Measurements from ENCODE around the gene TMEM82. TPM values are rescaled to one million over a fixed set of nuclear protein-coding genes. Genes with fewer than 3 reads are reported as not detected.
A peak's percentile ranks its signal among the peaks of the same experiment; 100 is the strongest.

The TMEM82 gene
- total and polyA plus RNA-seq, 4 donors = not detected

DNA sequence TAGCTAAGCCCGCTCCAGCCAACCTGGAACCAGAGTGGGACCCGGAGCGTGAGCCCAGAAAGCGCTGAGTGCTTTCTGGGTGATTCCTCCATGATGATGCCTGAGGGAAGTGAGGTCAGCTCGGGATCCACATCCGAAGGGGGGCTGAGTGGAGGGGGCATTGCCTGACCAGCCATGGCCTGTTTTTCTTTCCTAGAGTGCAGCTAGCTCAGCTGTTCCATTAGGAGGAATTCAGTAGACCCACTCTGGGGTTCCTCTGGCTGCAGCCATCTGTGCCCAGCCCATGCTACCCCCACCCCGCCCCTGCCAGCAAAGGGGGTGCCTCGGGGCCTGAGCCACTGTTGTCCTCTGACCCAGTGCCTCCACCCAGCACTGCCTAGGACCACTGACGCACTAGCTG is 15.8 kb upstream of the TMEM82 start:
- Histone ChIP-seq H3K27ac (ENCODE audit: low read depth in 1 of 2, low read length in 1 of 2) (no peak overlapping the region), H3K4me3 (no peak overlapping the region), H3K9me3 (ENCODE audit: control insufficient read depth in 4 of 4, insufficient read depth in 3 of 4, low read length in 3 of 4) (no peaks in the 10 kb centered on the region), H3K27me3 (ENCODE audit: control insufficient read depth in 3 of 3, insufficient read depth in 3 of 3, low read length in 2 of 3) (no peaks in the 10 kb centered on the region), H3K9ac (ENCODE audit: insufficient read depth in 1 of 2, low read length in 2 of 2) (no peak overlapping the region), H3K4me1 (ENCODE audit: control insufficient read depth in 5 of 5, insufficient read depth in 5 of 5, low read length in 5 of 5) (peaks cover 0 to 1% (median 0%) of the 10 kb centered on the region in 5 donors), H3K36me3 (ENCODE audit: control insufficient read depth in 4 of 4, insufficient read depth in 4 of 4, low read length in 4 of 4) (peaks cover 7 to 79% (median 33%) of the 10 kb centered on the region in 4 donors)
- 90 to 96% methylated on average over 9 of the region's 9 CpGs for WGBS, 2 donors
- DNase-seq = peak in 1 of 3 donors; percentile 10
- TF ChIP-seq, protein P1, sequence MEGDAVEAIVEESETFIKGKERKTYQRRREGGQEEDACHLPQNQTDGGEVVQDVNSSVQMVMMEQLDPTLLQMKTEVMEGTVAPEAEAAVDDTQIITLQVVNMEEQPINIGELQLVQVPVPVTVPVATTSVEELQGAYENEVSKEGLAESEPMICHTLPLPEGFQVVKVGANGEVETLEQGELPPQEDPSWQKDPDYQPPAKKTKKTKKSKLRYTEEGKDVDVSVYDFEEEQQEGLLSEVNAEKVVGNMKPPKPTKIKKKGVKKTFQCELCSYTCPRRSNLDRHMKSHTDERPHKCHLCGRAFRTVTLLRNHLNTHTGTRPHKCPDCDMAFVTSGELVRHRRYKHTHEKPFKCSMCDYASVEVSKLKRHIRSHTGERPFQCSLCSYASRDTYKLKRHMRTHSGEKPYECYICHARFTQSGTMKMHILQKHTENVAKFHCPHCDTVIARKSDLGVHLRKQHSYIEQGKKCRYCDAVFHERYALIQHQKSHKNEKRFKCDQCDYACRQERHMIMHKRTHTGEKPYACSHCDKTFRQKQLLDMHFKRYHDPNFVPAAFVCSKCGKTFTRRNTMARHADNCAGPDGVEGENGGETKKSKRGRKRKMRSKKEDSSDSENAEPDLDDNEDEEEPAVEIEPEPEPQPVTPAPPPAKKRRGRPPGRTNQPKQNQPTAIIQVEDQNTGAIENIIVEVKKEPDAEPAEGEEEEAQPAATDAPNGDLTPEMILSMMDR (IDR thresholded peaks at IDR 0.05; ENCODE audit: control extremely low read depth, extremely low read depth) = no peak
- ATAC-seq (ENCODE audit: insufficient read depth, low FRiP score) = no peak

DNA sequence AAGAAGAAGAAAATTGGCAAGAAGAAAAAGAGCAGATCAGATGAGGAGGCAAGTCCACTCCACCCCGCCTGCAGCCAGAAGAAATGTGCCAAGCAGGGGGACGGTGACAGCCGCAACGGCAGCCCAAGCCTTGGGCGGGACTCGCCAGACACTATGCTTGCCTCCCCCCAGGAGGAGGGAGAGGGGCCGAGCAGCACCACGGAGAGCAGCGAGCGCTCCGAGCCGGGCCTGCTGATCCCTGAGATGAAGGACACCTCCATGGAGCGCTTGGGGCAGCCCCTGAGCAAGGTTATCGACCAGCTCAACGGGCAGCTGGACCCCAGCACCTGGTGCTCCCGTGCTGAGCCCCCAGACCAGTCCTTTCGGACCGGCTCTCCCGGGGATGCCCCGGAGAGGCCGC is 15.3 kb upstream of the TMEM82 start:
- H3K36me3 ChIP-seq (ENCODE audit: control insufficient read depth in 4 of 4, insufficient read depth in 4 of 4, low read length in 4 of 4) = peaks cover 9 to 85% (median 32%) of the 10 kb centered on the region in 4 donors
- DNase-seq = peak in 1 of 3 donors; percentile 6

DNA sequence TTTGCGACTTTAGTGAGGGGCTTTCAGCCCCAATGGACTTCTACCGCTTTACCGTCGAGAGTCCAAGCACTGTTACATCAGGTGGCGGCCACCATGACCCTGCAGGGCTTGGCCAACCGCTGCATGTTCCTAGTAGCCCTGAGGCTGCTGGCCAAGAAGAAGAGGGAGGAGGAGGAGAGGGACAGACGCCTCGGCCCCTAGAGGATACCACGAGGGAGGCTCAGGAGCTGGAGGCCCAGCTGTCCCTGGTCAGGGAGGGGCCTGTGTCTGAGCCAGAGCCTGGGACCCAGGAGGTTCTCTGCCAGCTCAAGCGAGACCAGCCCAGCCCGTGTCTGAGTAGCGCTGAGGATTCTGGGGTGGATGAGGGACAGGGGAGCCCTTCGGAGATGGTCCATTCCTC is 14.9 kb upstream of the TMEM82 start:
- Histone ChIP-seq H3K4me1 (ENCODE audit: control insufficient read depth in 5 of 5, insufficient read depth in 5 of 5, low read length in 5 of 5) (peaks cover 0 to 1% (median 0%) of the 10 kb centered on the region in 5 donors), H3K4me3 (no peak overlapping the region), H3K9ac (ENCODE audit: insufficient read depth in 1 of 2, low read length in 2 of 2) (no peak overlapping the region), H3K27me3 (ENCODE audit: control insufficient read depth in 3 of 3, insufficient read depth in 3 of 3, low read length in 2 of 3) (no peaks in the 10 kb centered on the region), H3K27ac (ENCODE audit: low read depth in 1 of 2, low read length in 1 of 2) (no peak overlapping the region), H3K9me3 (ENCODE audit: control insufficient read depth in 4 of 4, insufficient read depth in 3 of 4, low read length in 3 of 4) (no peaks in the 10 kb centered on the region), H3K36me3 (ENCODE audit: control insufficient read depth in 4 of 4, insufficient read depth in 4 of 4, low read length in 4 of 4) (peaks cover 10 to 86% (median 32%) of the 10 kb centered on the region in 4 donors)
- DNase-seq (peak in 1 of 3 donors; percentile 6), ATAC-seq (ENCODE audit: insufficient read depth, low FRiP score) (no peak)
- TF ChIP-seq, protein P1 (IDR thresholded peaks at IDR 0.05; ENCODE audit: control extremely low read depth, extremely low read depth) = no peak
- WGBS, 2 donors = 89 to 95% methylated on average over 13 of the region's 13 CpGs

More for the DNA sequence above, 15.3 kb upstream of the TMEM82 start:
- no peaks in the 10 kb centered on the region for H3K27me3 ChIP-seq (ENCODE audit: control insufficient read depth in 3 of 3, insufficient read depth in 3 of 3, low read length in 2 of 3)
- 93% methylated on average over 18 to 21 of the region's 21 CpGs for WGBS, 2 donors
- no peak for ATAC-seq (ENCODE audit: insufficient read depth, low FRiP score)
- no peak overlapping the region for H3K9ac ChIP-seq (ENCODE audit: insufficient read depth in 1 of 2, low read length in 2 of 2)
- H3K4me1 ChIP-seq (ENCODE audit: control insufficient read depth in 5 of 5, insufficient read depth in 5 of 5, low read length in 5 of 5) = peaks cover 0 to 1% (median 0%) of the 10 kb centered on the region in 5 donors
- H3K27ac ChIP-seq (ENCODE audit: low read depth in 1 of 2, low read length in 1 of 2) = no peak overlapping the region
- no peaks in the 10 kb centered on the region for H3K9me3 ChIP-seq (ENCODE audit: control insufficient read depth in 4 of 4, insufficient read depth in 3 of 4, low read length in 3 of 4)
- no peak overlapping the region for H3K4me3 ChIP-seq
- TF ChIP-seq, protein P1 (IDR thresholded peaks at IDR 0.05; ENCODE audit: control extremely low read depth, extremely low read depth) = no peak
